Activated naive CD4-positive, alpha-beta T cell treated with anti-CD3 and anti-CD28 coated beads for 36 hours (primary cell): Measurements from ENCODE around the gene CACNB4. TPM values are rescaled to one million over a fixed set of nuclear protein-coding genes. Genes with fewer than 3 reads are reported as not detected.

Experiments
- CTCF ChIA-PET: fragments of 350-600 bp; sonication (Branson Sonifier 250); formaldehyde crosslinking; loops from one replicate; lab custom pipeline; 2021; ENCODE audit warnings: antibody characterized with exemption; lab: Charles Lee
- DNase-seq: peaks from one replicate; pipeline ENCODE4 v3.0.0-alpha.2; 2020
- H3K27ac Mint-ChIP-seq: one replicate; pipeline ENCODE4 v1.8.0; 2021; ENCODE audit warnings: mild to moderate bottlenecking, mixed read lengths
- H3K27me3 Mint-ChIP-seq: one replicate; pipeline ENCODE4 v1.8.0; 2021; ENCODE audit warnings: low read depth, mixed read lengths
- H3K36me3 Mint-ChIP-seq: one replicate; pipeline ENCODE4 v1.8.0; 2021; ENCODE audit warnings: low read depth, mixed read lengths
- H3K4me1 Mint-ChIP-seq: one replicate; pipeline ENCODE4 v1.8.0; 2021; ENCODE audit warnings: low read depth, mixed read lengths
- H3K4me3 Mint-ChIP-seq: one replicate; pipeline ENCODE4 v1.8.0; 2021; ENCODE audit warnings: mild to moderate bottlenecking, moderate library complexity, mixed read lengths
- H3K9me3 Mint-ChIP-seq: one replicate; pipeline ENCODE4 v1.8.0; 2021; ENCODE audit warnings: mixed read lengths
- intact Hi-C: fragments of 100-400 bp; cut with micrococcal nuclease; formaldehyde crosslinking; loops from one replicate; pipeline ENCODE4 v1.15.1; 2023
- total RNA-seq, 2 experiments: library from RNA; stranded (reverse); gene quantifications; one replicate each; pipeline ENCODE4 v1.2.3, GENCODE V29; 2021

The CACNB4 gene
- total RNA-seq, 2 experiments from 2014 or later, result 0.10 to 0.15 TPM

DNA sequence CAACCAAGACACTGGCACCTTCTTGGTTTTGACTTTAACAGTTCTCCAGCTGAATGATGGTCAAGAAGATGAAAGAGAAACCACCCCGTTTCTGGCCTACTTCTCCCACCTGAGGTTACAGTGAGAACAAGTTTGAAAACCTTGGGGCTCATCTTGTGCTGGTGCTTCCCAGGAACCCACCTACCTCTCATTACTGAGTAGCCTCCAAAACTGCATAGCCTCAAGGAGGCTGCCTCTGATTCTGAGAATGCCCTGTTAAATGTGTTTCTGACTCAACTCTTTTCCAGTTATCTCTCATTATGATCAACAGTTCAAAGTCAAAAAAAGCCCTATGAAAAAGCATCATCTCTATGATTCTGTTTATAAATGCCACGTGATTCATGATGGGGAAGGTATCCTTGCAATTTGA lies 121.9 kb downstream of the CACNB4 start:
- CTCF ChIA-PET, result interaction anchor here (1.6 kb wide), 1 partner anchor 22 kb away, joined by 4 read pairs; no protein-coding TSS in a partner anchor
- Mint-ChIP-seq H3K9me3 (no peaks in the 10 kb centered on the region), H3K4me1 (no peaks in the 10 kb centered on the region), H3K27ac (no peak overlapping the region), H3K36me3 (no peaks in the 10 kb centered on the region), H3K4me3 (no peak overlapping the region), H3K27me3 (peaks cover 2% of the 10 kb centered on the region)
- peak; percentile 20 for DNase-seq
- intact Hi-C loops, result no loop called here

DNA sequence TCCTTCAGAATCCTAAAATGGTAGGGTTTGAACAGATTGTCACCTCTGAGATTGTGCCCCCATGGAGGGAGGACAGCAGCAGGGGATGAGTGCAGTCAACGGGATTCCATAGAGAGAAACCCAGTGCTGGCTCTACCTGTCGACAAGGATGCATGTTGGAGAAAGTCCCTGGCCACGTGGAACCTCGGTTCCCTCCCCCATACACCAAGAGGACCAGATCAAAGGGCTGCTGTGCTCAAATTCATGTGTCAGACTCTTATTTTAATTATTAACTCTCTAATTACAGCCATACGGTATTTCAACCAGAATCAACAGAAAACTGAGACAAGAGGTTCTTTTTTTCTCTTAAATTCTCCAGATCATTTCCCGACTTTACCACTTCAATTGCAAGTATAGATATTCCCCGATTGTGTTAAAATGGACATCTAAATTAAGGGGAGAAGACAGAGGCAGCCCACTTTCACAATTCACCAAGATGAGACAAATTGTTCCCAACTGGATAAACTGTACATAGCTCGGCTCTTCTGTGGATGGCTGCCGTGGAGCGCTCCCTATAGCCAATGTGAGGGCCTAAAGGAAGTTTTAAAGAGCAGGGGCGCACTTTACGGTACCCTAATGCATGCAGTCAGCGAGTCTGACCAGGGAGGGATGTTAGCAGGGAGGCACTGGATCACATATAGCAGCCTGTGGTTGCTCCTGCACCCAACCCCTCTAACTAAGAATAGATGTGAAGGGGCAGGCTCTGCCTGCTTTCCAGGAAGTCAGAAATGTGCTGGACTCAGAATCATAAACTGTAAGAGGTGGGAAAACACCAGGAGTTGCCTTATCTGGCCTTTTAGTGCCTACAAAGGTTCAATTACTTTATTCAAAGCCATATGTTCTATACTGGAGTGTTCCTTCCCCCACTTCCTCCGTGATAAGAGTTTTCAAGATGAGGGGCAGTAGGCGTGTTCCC lies 123.1 kb downstream of the CACNB4 start:
- DNase-seq, result no peak
- Mint-ChIP-seq H3K4me1 (no peaks in the 10 kb centered on the region), H3K27me3 (peaks cover 2% of the 10 kb centered on the region), H3K27ac (no peak overlapping the region), H3K36me3 (no peaks in the 10 kb centered on the region), H3K9me3 (no peaks in the 10 kb centered on the region), H3K4me3 (no peak overlapping the region)
- intact Hi-C loops, result no loop called here
- CTCF ChIA-PET, result interaction anchor here (0.6 to 1.6 kb wide), 2 partner anchors 23 to 599 kb away, joined by 3 to 4 read pairs; no protein-coding TSS in a partner anchor

DNA sequence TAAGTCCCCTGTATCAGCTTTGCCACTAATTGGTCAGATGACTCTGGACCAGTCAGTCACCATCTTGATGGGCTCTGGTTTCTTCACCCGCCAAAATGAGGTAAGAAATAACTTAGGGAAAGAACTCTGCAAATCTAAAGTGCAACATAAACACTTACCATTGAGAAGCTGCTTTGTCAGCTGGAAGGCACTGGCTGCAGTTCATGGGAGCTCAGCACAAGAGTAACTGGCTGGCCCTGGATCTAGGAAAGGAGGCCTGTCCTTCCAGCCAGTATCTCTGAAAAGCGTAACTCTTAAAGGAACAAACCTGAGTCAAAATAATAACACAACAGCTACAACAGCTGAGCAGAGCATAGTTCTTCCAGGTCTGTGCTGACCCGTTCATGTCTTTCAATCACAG lies 123.9 kb downstream of the CACNB4 start:
- Mint-ChIP-seq H3K4me3 (no peak overlapping the region), H3K27ac (no peak overlapping the region), H3K36me3 (no peaks in the 10 kb centered on the region), H3K27me3 (peaks cover 2% of the 10 kb centered on the region), H3K9me3 (no peaks in the 10 kb centered on the region), H3K4me1 (no peaks in the 10 kb centered on the region)
- intact Hi-C loops, result no loop called here
- no peak for DNase-seq
- CTCF ChIA-PET, result interaction anchor here (0.6 kb wide), 2 partner anchors 31 to 598 kb away, joined by 3 read pairs; no protein-coding TSS in a partner anchor

DNA sequence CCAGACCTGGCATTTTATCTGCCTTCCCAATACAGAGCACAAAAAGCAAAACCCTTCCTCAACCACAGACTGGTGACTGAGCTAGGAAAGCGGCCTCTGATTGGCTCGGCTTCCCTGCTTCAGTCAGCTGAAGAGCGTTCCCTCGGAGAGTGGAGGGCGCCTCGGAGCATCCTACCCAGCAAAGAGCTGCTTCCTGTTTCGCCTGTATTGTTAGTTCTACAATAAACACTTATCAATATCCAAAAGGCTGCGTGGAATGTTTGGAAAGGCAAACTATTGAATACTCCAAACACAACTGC lies 125.0 kb downstream of the CACNB4 start:
- H3K27ac Mint-ChIP-seq, result no peak overlapping the region
- peaks cover 2% of the 10 kb centered on the region for H3K27me3 Mint-ChIP-seq
- H3K4me3 Mint-ChIP-seq, result no peak overlapping the region
- intact Hi-C loops, result no loop called here
- no peaks in the 10 kb centered on the region for H3K9me3 Mint-ChIP-seq
- no peaks in the 10 kb centered on the region for H3K4me1 Mint-ChIP-seq
- CTCF ChIA-PET, result interaction anchor here (1.1 kb wide), 1 partner anchor 29 kb away, joined by 3 read pairs; no protein-coding TSS in a partner anchor
- H3K36me3 Mint-ChIP-seq, result no peaks in the 10 kb centered on the region
- DNase-seq, result no peak

DNA sequence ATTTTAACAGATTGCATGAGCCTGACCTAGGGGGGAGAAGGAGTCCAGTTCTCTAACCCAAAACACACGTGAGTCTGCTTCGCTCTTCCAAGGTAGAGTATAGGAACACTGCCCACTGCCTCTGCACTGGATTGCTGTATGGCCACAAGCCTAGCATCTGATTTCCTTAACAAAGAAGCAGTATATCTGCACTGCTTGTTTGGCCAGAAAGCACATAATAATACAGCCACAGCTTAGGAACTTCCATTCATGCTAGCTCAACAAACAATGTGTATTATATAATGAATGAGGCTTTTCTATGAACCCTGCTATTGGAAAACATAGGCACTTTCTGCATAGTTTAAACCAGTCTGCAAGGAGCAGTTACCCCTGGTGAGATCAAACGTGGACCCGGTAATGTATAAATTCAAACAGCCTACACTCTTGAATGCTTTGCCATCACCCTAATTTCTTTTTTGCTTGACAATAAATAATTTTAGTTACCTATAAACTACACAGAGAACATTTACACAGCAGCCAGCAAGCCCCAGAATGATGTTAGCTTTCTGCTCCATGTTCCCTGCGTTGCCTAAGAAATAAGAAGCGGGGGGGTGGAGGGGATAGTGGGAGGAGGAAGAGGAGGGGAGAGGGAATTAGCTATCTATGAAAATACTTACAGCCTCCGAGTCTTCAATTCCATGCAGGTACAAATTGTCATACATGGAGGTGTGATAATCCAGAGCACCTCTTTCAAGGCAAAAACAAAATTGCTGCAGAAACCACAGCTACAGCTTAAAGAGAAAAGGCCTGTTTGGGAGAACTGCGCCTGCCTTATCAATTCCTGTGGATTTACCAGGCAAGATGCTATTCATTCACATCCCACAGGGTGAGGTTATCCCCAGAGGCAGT lies 125.6 kb downstream of the CACNB4 start:
- Mint-ChIP-seq H3K27ac (no peak overlapping the region), H3K27me3 (peaks cover 2% of the 10 kb centered on the region), H3K9me3 (no peaks in the 10 kb centered on the region), H3K36me3 (no peaks in the 10 kb centered on the region), H3K4me1 (no peaks in the 10 kb centered on the region), H3K4me3 (no peak overlapping the region)
- intact Hi-C loops, result no loop called here
- DNase-seq, result no peak
- CTCF ChIA-PET, result interaction anchor here (1.1 kb wide), 1 partner anchor 30 kb away, joined by 3 read pairs; no protein-coding TSS in a partner anchor

- CTCF ChIA-PET, result interaction anchor here (1.4 kb wide), 1 partner anchor 26 kb away, joined by 3 read pairs; no protein-coding TSS in a partner anchor
- no peak overlapping the region for H3K4me3 Mint-ChIP-seq
- no peaks in the 10 kb centered on the region for H3K36me3 Mint-ChIP-seq
- intact Hi-C loops, result no loop called here
- H3K27me3 Mint-ChIP-seq, result peaks cover 2% of the 10 kb centered on the region
- no peaks in the 10 kb centered on the region for H3K4me1 Mint-ChIP-seq
- no peaks in the 10 kb centered on the region for H3K9me3 Mint-ChIP-seq
- DNase-seq, result no peak
- H3K27ac Mint-ChIP-seq, result no peak overlapping the region
Measured at GRCh38 chr2:151972241-151973012, 126.4 kb downstream of the CACNB4 start.

DNA sequence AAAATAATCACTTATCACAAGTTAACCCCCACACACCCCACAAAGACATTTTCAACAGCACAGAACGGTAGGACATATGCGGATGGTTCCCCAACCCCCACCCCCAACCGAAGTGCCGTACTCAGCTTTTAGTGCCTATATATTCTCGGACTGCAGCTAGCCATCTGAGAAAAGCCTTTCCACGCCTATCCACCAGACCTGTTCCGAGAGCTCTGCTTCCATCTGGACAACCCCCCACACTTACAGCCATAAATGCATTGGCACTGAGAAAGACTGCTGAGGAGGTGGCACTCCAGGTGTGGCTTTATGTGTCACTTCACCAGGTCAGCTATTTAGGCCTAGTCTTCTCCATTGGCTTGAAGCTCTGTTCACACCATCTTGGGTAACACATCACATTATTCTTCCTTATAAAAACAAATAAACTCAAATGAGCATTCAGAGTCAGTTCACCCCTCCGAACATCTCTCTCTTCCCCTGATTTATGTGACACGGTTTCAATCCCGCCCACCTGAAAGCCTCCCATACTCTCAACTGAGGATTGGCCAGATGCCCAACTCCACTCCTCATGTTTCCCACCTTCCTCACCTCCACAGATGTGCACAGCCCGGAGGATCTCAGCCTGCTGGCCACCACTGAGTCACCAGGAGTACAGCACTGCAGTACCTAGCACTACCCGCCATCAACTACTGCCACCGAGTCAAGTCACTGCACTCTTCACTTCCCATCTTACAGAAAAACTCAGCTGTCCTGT lies 127.4 kb downstream of the CACNB4 start:
- H3K27me3 Mint-ChIP-seq, result no peaks in the 10 kb centered on the region
- intact Hi-C loops, result no loop called here
- H3K27ac Mint-ChIP-seq, result no peak overlapping the region
- no peak overlapping the region for H3K4me3 Mint-ChIP-seq
- DNase-seq, result no peak
- no peaks in the 10 kb centered on the region for H3K9me3 Mint-ChIP-seq
- no peaks in the 10 kb centered on the region for H3K4me1 Mint-ChIP-seq
- CTCF ChIA-PET, result interaction anchor here (1.4 kb wide), 1 partner anchor 27 kb away, joined by 3 read pairs; no protein-coding TSS in a partner anchor
- no peaks in the 10 kb centered on the region for H3K36me3 Mint-ChIP-seq

GRCh38 chr2:151968770-151969470 lies 129.9 kb downstream of the CACNB4 start:
- CTCF ChIA-PET, result interaction anchor here (0.6 kb wide), 1 partner anchor 502 kb away, joined by 3 read pairs; no protein-coding TSS in a partner anchor

GRCh38 chr2:151967829-151968722 lies 130.8 kb downstream of the CACNB4 start:
- Mint-ChIP-seq H3K27me3 (no peaks in the 10 kb centered on the region), H3K4me1 (no peaks in the 10 kb centered on the region), H3K36me3 (no peaks in the 10 kb centered on the region), H3K27ac (no peak overlapping the region), H3K4me3 (no peak overlapping the region), H3K9me3 (no peaks in the 10 kb centered on the region)
- CTCF ChIA-PET, result interaction anchor here (1.1 kb wide), 1 partner anchor 101 kb away, joined by 4 read pairs; no protein-coding TSS in a partner anchor
- DNase-seq, result no peak
- intact Hi-C loops, result no loop called here

More at GRCh38 chr2:151968770-151969470, 129.9 kb downstream of the CACNB4 start:
- Mint-ChIP-seq H3K4me3 (no peak overlapping the region), H3K27me3 (no peaks in the 10 kb centered on the region), H3K36me3 (no peaks in the 10 kb centered on the region), H3K27ac (no peak overlapping the region), H3K4me1 (no peaks in the 10 kb centered on the region), H3K9me3 (no peaks in the 10 kb centered on the region)
- intact Hi-C loops, result no loop called here
- no peak for DNase-seq

DNA sequence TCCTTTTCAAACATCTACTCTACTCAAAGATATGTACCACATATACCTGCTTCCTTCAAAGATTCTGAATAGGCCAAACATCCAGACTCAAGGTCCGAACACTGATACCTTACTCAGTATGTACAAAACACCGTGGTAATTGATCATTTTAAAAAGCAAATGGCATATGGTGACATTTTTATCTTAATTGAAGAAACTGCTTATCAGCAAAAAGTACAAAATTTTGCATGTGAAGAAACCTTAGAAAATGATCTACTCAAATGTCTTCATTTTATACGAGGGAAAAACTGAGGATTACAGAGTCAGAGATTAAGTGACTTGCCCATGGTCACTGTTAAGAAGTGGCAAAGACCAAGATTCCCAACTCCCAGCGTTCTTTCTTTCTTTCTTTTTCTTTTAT lies 133.0 kb downstream of the CACNB4 start:
- Mint-ChIP-seq H3K4me3 (no peak overlapping the region), H3K36me3 (no peaks in the 10 kb centered on the region), H3K27me3 (no peaks in the 10 kb centered on the region), H3K27ac (no peak overlapping the region), H3K4me1 (no peaks in the 10 kb centered on the region), H3K9me3 (no peaks in the 10 kb centered on the region)
- intact Hi-C loops, result no loop called here
- CTCF ChIA-PET, result interaction anchor here (1.3 kb wide), 1 partner anchor 60 kb away, joined by 3 read pairs; no protein-coding TSS in a partner anchor
- no peak for DNase-seq
